GM12872 (cell line): ENCODE data around the gene KPTN.
A peak's percentile ranks its signal among the peaks of the same experiment; 100 is the strongest.

Experiments used
- TF ChIP-seq, protein P1 (sequence below): IDR thresholded peaks from 3 replicates; pipeline ENCODE4 v1.5.1; 2011; ENCODE audit warnings: low read depth, mild to moderate bottlenecking, low read length, moderate library complexity; ENCODE audit not compliant: insufficient read depth

The KPTN gene

DNA sequence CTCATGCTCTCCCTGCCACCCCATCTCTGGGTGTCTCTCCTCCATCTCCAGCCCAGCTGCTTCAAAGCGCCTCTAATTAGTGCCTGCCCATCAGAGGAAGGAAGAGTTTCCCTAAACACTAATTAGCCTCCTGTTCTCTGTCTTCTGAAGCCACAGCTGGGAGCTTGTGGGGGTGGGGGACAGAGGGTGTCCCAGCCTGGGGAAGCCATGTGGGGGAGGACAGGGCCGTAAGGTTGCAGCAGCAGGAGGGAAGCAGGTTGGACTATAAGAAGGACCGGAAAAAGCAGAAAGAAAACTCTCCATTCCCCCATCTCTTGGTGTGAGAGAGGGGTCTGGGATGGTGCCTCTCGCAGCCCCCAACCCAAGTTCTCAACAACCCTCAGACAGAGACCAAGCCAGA is 38.5 kb downstream of the KPTN start:
- TF ChIP-seq, protein P1, sequence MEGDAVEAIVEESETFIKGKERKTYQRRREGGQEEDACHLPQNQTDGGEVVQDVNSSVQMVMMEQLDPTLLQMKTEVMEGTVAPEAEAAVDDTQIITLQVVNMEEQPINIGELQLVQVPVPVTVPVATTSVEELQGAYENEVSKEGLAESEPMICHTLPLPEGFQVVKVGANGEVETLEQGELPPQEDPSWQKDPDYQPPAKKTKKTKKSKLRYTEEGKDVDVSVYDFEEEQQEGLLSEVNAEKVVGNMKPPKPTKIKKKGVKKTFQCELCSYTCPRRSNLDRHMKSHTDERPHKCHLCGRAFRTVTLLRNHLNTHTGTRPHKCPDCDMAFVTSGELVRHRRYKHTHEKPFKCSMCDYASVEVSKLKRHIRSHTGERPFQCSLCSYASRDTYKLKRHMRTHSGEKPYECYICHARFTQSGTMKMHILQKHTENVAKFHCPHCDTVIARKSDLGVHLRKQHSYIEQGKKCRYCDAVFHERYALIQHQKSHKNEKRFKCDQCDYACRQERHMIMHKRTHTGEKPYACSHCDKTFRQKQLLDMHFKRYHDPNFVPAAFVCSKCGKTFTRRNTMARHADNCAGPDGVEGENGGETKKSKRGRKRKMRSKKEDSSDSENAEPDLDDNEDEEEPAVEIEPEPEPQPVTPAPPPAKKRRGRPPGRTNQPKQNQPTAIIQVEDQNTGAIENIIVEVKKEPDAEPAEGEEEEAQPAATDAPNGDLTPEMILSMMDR, result no peak

GRCh38 chr19:47444388-47444821 is 39.6 kb downstream of the KPTN start:
- TF ChIP-seq, protein P1, result no peak

DNA sequence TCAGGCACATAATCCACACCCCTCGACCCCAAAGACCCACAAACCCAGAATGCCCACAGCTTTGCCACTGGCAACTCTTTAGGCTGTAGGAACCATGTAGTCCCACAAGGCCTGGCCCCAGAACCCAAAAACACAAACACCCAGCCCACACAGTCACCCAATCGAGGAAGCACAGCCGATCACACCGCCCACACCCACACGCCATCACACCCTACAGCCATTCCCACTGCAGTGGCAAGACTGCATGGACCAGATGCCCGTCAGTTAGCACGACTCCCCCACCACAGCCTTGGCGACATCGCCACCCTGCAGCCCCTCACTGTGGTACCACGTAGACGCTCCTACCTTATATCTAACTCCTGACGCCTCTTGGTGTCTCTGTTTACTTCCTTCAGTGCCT is 40.7 kb downstream of the KPTN start:
- TF ChIP-seq, protein P1, result no peak

GRCh38 chr19:47438793-47439220 is 45.2 kb downstream of the KPTN start:
- TF ChIP-seq, protein P1, result no peak

- TF ChIP-seq, protein P1, result no peak
Observed at GRCh38 chr19:47437500-47437899, 46.5 kb downstream of the KPTN start.

- TF ChIP-seq, protein P1, result peak; percentile 90
Observed at GRCh38 chr19:47436712-47437401, 47.2 kb downstream of the KPTN start.

- TF ChIP-seq, protein P1, result no peak
Observed at GRCh38 chr19:47435883-47436417, 48.1 kb downstream of the KPTN start.
